Measurements from ENCODE around the gene CLASP2.

CLASP2 gene

DNA sequence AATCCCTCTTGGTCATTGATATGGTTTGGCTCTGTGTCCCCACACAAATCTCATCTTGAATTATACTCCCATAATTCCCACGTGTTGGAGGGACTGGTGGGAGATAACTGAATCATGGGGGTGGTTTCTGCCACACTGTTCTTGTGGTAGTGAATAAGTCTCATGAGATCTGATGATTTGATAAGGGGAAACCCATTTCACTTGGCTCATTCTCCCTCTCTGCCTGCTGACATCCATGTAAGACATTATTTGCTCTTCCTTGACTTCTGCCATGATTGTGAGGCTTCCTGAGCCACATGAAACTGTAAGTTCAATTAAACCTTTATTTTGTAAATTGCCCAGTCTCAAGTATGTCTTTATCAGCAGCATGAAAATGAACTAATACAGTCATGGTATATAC, 171.0 kb downstream of the CLASP2 start:
- no peak for DNase-seq (ENCODE audit: extremely low read depth in 1 of 2, low read depth in 1 of 2)

DNA sequence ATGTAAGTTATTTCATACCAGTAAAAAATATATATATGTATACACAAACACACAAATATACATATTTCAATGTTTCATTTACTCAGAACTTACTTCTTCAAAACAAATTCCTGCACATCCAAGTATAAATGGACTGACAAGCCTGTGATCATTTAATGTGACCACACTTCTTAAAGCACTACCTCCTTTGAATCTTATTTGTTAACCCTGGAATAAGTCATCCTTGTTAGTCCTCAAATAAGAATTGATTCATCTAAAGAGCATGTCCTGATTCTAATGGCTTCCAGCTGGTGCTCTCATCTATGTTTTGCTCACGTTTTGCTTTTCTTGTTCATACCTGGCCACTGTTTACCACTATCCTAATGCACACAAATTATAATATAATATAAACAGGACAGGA, 173.9 kb downstream of the CLASP2 start:
- no peak for DNase-seq (ENCODE audit: extremely low read depth in 1 of 2, low read depth in 1 of 2)

DNA sequence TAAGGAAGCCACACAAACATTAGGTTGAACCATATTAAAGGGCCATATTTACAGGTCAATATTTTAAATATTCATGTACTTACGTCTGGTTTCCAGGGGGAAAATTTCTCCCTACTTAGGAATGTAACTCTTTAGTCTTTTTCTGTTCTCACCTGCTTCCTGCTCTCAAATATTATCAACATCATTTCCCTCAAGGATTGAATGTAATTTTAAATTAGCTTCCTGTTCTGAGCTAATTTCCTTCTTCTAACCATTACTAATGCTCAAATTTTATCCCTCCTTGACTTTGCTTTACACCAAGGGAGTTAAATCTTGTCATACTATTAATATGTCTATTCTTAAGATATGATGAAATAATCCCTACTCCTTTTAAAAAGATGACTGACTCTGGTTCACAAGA, 174.5 kb downstream of the CLASP2 start:
- no peak for DNase-seq (ENCODE audit: extremely low read depth in 1 of 2, low read depth in 1 of 2)

DNA sequence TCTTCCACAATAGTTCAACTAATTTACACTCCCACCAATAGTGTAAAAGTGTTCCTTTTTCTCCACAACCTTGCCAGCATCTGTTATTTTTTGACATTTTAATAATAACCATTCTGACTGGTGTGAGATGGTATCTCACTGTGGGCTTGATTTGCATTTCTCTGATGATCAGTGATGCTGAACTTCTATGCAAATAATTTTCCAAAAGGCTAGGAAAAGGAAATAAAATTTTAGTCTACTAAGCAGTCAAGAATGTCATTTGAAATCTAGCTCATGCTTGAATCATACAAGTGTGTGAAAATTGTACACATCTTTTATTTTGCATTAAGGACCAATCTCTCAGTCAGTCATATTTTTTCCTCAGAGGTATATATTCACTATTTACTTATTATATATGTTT, 176.1 kb downstream of the CLASP2 start:
- no peak for DNase-seq (ENCODE audit: extremely low read depth in 1 of 2, low read depth in 1 of 2)

DNA sequence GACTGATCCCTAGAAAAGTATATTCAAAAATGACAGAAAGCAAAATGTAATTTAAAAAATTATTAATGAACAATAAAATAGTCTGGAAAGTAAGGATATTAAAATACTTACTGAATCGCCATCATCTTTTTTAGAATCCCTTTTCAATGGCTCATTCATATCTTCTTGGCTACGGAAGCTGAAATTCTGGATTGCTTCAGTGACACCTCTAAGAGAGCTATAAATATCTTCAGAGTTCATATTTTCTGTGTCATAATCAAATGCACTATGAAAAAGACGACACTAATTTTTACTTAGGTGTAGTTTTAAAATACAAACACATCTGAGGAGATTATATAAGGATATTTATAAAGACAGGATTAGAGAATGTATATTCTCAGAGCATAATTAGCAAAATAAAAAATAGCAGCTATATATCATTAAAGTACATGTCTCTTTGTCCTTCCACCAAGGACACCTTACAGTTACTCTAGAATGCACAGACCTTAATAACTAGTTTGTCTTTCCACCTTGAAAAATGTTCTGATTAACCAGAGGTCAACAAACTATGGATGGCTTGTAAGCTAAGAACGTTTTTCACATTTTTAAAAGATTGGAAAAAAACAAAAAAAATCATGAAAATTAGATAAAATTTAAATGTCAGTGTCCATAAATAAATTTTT, 179.2 kb downstream of the CLASP2 start:
- no peak for DNase-seq (ENCODE audit: extremely low read depth in 1 of 2, low read depth in 1 of 2)

DNA sequence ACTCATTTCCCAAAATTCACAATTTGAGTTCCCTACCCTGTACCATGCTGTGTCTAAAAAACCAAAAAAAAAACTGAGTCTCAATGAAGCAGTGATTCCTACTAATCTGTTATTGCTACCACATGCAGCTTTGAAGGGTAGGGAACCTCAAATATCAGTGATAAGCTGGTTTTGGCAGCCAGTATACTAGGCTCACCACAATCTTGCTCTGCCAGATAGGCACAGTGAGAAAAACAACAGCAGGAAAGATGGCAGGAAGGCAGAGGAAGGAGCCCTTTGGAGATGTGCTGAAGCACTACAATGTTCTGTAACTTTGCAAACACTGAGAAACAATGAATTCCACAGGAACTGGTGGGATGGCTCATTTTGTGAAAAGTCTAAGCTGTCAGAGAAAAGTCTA, 180.9 kb downstream of the CLASP2 start:
- no peak for DNase-seq (ENCODE audit: extremely low read depth in 1 of 2, low read depth in 1 of 2)

DNA sequence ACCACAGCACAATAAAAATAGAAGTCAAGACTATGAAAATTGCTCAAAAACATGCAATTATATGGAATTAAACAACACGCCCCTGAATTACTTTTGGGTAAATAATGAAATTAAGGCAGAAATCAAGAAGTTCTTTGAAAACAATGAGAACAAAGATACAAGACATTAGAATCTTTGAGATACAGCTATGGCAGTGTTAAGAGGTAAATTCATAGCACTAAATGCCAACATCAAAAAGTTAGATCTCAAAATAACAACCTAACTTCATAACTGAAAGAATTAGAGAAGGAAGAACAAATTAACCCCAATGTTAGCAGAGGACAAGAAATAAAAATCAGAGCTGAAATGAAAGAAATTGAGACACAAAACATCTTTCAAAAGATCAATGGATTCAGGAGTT, 191.3 kb downstream of the CLASP2 start:
- DNase-seq (ENCODE audit: extremely low read depth in 1 of 2, low read depth in 1 of 2): no peak

DNA sequence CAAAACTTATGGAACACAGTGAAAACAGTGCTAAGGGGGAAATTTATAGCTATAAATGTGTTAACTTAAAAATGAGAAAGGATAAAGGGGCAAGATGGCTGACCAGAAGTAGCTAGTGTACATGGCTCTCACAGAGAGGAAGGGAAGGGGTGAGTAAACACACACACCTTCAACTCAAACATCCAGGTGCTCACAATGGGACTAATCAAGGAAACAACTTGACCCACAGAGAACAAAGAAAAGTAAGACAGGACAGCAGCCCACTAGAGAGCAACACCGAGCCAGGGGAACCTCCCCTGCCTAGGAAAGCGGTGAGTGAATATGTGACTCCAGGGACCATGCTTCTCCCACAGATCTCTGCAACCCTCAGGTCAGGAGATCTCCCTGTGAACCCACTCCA, 192.8 kb downstream of the CLASP2 start:
- DNase-seq (ENCODE audit: extremely low read depth in 1 of 2, low read depth in 1 of 2): no peak

DNA sequence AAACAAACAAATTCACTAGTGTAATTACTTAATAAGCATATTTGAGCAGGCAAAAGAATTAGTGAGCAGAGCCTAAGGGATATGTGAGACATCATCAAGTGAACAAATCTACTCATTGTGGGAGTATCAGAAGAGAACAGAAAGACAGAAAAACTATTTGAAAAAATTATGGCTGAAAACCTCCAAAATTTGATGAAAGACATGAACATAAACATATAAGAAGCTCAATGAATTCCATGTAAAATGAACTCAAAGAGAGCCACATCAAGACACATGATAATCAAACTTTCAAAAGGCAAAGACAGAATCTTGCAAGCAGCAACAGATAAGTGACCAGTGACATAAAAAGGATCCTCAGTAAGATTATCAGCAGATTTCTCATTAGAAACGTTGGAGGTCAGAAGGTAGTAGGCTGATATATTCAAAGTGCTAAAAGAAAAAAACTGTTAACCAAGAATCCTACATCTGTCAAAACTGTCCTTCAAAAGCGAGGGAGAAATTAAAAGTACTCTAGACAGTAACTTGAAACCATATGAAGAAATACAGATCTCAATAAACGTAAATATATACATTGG, 194.9 kb downstream of the CLASP2 start:
- no peak for DNase-seq (ENCODE audit: extremely low read depth in 1 of 2, low read depth in 1 of 2)

DNA sequence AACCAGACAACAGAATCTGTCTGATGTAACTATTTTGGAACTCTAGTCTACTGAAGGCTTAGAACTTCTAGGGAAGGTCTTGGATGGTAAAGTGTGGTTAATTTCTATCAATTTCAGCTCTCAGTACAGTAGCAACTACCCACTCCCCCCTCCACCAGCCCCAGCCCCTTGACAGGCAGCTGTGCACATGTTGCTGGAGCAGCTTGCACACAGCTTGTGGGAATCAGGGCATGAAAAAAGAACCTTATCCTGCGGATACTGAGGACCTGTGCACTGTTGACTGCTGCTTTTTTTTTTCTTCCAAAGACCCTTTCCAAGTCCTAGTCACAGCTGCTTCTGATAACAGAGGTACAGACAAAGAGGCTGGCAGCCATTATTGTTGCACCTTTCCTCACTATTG, 196.3 kb downstream of the CLASP2 start:
- DNase-seq (ENCODE audit: extremely low read depth in 1 of 2, low read depth in 1 of 2): no peak

DNA sequence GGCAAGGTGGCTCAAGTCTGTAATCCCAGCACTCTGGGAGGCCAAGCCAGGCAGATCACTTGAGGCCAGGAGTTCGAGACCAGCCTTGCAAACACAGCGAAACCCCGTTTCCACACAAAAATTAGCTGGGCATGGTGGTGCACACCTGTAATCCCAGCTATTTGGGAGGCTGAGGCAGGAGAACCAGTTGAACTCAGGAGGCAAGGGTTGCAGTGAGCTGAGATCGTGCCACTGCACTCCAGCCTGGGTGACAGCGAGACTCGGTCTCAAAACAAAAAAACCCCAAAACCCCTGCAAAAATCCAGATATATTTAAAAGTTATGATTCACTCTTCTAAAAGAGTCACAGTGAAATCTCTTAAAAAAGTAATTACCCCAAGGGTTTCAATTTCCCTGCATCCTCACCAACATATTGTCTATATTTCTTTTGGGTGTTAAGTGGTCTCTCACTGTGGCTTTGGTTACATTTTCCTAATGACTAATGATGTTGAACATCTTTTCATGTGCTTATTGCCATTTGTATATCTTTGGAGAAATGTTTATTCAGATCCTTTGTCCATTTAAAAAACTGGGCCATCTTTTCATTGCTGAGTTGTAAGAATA, 204.7 kb downstream of the CLASP2 start:
- DNase-seq (ENCODE audit: extremely low read depth in 1 of 2, low read depth in 1 of 2): no peak

DNA sequence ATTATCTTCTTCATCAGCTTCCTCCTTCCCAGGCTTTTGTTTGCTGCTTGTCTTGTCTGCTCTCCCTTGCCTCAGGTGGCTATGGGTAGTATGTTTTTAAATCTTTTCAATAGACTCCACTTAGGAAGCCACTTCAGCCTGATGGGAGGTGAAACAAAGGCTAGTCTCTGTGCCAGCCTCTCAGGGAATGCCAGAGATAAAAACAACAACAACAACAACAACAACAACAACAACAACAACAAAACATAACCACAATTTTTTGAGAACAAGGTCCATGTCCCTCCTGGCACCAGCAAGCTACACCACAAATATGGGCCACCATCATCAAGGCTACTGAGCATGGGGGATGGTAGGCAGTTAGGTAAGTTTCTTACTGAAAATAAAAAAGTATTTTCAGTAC, 213.0 kb downstream of the CLASP2 start:
- DNase-seq (ENCODE audit: extremely low read depth in 1 of 2, low read depth in 1 of 2): no peak

DNA sequence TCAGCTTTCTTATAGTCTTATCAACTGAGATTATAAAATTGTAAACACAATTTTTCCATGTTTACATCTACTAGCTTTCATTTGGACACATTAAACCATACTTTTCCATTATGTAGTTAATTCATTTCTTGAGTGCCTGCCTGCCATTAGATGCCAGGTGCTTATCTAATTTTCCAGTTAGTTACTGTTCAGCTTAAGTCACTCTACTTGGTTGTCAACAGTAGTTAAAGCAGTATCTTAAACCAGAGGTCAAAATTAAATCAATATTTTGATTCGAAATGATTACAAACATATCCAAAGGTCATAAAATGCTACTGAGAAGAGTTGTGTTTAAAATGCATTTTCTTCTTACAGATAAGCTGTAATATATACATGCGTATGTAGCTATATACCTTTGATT, 221.6 kb downstream of the CLASP2 start:
- DNase-seq (ENCODE audit: extremely low read depth in 1 of 2, low read depth in 1 of 2): no peak

DNA sequence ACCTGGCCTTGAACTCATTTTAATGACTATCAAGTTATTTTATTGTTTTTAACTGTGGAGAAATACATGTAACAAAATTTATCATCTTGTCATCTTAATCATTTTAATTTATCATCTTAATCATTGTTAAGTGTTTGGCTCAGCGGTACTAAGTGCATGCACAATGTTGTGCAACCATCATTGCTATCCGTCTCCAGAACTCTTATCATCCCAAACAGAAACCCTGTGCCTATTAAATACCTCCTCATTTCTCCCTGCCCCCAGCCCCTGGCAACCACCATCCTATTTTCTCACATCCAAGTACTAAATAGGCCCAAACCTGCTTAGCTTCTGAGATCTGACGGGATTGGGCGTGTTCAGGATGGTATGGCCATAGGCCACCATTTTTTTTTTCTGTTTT, 226.3 kb downstream of the CLASP2 start:
- DNase-seq (ENCODE audit: extremely low read depth in 1 of 2, low read depth in 1 of 2): no peak

DNA sequence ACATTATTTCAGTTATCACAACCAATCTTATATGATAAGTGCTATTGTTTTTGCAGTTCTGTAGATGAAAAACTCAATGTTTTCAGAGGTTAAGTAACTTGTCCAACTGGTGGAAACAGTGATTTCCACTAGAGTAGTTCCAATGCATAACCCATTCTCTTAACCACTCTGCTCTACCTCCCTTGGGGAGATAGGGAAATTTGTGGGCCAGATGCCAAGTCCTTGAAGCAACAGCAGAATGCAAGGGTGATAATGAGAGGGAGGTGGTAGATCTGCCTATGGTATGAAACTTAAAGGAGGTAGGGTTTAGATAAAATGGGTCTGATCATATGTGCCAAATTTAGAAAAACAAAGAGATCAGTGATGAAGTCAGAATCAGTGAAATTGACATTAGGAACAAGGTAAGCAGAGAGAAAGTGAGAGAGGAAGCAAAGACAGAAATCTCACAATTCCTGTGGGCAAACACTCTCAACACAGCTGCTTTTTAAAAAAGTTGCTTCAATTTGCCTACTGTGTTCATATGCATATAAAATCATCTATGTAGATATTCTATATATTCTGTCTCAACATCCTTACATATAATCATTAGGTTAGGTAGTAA, 227.3 kb downstream of the CLASP2 start:
- DNase-seq (ENCODE audit: extremely low read depth in 1 of 2, low read depth in 1 of 2): no peak

DNA sequence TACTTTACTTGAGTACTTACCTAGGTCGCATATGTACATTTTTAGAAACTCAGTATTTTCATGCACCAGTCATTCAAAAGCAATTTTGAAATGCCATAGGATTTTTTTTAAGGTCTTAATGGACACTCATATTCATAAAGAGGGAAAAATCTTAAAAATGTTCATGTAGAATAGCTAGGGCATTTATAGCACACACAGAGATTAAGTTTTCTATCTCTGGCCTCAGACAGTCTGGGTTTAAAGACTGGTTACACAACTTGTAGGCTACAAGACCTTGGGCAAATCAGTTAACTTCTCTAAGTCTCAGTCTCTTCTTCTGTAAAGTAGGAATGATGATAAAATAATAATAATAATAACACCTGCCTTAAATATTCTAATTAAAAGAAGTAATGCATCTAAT, 229.4 kb downstream of the CLASP2 start:
- no peak for DNase-seq (ENCODE audit: extremely low read depth in 1 of 2, low read depth in 1 of 2)

DNA sequence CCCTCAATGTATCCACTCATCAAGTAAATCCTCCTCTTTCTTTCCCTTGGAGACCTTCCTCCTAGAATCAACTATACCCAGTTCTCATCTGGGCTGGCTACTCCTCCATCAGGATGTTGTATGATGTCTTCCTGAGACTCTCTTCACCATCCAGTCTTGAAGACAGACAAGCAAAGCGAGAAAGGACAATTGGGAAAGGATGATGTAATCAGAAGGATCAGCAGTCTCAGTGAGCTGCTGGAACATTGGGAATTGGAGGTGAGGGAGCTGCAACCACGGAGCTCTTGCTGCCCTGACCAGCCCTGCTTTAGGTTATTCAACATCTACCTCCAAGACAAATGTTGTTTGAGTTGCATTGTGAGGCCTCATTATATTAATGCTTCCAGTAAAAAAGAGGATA, 229.8 kb downstream of the CLASP2 start:
- no peak for DNase-seq (ENCODE audit: extremely low read depth in 1 of 2, low read depth in 1 of 2)

DNA sequence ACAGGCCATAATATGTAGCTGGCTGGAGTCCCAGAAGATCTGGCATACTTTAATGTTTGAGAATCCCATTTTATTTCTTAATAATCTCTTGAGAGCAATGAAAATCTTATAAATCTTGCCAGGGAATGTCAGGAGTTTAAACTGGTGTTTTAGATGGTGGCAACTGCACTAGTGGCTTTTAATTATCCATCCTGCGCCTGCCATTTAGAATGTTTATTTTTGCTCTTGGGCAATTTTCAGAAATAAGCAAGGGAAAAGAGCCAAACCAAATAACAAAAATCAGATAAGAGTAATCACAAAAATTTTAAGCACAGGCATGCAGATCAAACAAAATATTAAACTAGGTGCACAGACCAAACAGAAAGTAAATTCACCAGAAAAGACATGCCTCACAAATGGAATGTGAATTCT, 235.9 kb downstream of the CLASP2 start:
- no peak for DNase-seq (ENCODE audit: extremely low read depth in 1 of 2, low read depth in 1 of 2)

DNA sequence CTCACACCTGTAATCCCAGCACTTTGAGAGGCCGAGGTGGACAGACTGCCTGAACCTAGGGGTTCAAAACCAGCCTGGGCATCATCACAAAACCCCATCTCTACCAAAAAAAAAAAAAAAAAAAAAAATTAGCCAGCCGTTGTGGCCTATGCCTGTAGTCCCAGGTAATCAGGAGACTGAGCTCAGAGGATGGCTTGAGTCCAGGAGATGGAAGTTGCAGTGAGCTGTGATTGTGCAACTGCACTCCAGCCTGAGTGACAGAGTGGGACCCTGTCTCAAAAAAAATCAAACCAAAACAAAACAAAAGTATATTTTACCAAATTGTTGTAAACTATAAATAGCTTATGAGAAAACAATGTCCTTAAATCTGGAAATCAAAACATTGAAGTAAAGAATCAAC, 243.2 kb downstream of the CLASP2 start:
- DNase-seq (ENCODE audit: extremely low read depth in 1 of 2, low read depth in 1 of 2): no peak

DNA sequence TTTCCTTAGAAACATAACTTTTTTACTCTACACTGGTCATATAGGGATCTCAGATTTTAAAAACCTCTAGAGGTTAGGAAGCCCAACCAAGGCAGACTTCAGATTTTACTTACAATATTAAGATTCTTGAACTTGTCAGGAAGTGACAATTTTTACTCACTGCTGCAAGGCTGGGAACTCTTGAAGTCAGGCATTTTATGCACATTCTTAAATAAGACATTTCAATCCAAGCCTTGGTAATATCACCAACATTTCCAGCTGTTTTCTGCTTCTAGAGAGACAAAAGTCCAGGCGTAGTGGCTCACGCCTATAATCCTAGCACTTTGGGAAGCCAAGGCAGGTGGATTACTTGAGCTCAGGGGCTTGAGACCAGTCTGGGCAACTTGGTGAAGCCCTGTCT, 244.2 kb downstream of the CLASP2 start:
- no peak for DNase-seq (ENCODE audit: extremely low read depth in 1 of 2, low read depth in 1 of 2)

DNA sequence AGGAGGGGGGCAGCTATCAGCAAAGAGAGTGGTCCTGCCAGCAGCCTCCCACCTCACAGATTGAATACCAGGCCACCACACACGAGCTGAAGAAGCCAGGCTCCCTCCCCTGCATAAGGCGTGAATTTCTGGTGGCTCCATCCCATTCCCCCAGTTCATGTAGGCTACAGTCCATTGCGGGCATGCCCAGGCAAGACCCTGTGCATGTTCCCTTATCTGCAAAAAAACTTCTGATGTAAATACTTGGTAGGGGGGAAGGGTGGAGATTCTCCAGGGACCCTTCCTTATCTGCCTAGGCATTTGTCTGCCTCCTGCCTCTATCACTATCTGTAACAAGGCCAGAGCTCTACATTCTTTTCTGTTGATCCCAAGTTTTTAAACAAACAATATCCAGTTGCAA, 250.3 kb downstream of the CLASP2 start:
- DNase-seq (ENCODE audit: extremely low read depth in 1 of 2, low read depth in 1 of 2): no peak

DNA sequence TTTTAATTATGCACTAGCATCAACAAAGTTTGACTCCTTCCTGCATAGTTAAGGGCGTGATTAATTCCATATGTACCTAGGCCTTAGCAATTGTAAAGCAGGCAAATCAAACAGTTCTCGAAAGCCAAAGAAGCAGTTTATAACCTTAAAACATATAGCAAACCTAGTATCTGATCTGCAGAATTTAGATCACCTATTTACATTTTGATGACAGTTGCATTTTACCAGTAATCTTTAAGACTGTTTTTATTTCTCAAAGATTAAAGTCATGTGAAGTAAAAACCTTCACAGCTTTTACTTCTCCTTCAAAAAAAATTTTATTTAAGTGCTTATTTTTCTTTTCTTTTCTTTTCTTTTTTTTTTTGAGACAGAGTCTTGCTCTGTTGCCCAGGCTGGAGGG, 257.0 kb downstream of the CLASP2 start:
- no peak for DNase-seq (ENCODE audit: extremely low read depth in 1 of 2, low read depth in 1 of 2)
